Measurements from ENCODE around the gene IDH3B. TPM values are rescaled to one million over a fixed set of nuclear protein-coding genes. Genes with fewer than 3 reads are reported as not detected.

Gene IDH3B
- polyA plus RNA-seq (2011; rRNA removed), result 113 and 143 TPM in 2 replicates
- polyA minus RNA-seq (2011; rRNA and poly(A)+ RNA removed), result 42.3 and 71.1 TPM in 2 replicates

- peaks cover 12% of the 10 kb centered on the region for H3K36me3 ChIP-seq (ENCODE audit: control insufficient read depth, insufficient read depth, low read length)
- no peak for TF ChIP-seq CTCF (IDR thresholded peaks at IDR 0.05; ENCODE audit: insufficient read depth, low read depth, low read length)
- POLR2A ChIA-PET, result interaction anchor here (1.2 kb wide), 1 partner anchor 11 kb away, joined by 5 read pairs; the partner anchor contains the start of gene NOP56
- CTCF ChIA-PET, result interaction anchor here (0.7 to 0.9 kb wide), 2 partner anchors 141 to 191 kb away, joined by 3 read pairs; no protein-coding TSS in a partner anchor
- no peaks in the 10 kb centered on the region; the same call in 1 of the 2 replicates for H3K27me3 ChIP-seq (ENCODE audit: control insufficient read depth, insufficient read depth, low read length)
- peak within 1 kb of the TSS; percentile 89 for H3K4me3 ChIP-seq (ENCODE audit: low read depth, low read length)
- DNase-seq (ENCODE audit: low read depth), result peak; percentile 59
Observed at GRCh38 chr20:2663887-2664719, at the start of gene IDH3B. Gene IDH3B (minus strand): TSS chr20:2664216. CDS start chr20:2664188, 28 bp downstream.

GRCh38 chr20:2713285-2713684, 49.3 kb upstream of the IDH3B start:
- Histone ChIP-seq H3K36me3 (ENCODE audit: control insufficient read depth, insufficient read depth, low read length) (no peaks in the 10 kb centered on the region), H3K4me3 (ENCODE audit: low read depth, low read length) (no peak overlapping the region), H3K27me3 (ENCODE audit: control insufficient read depth, insufficient read depth, low read length) (no peaks in the 10 kb centered on the region; the same call in 1 of the 2 replicates)
- no peak for DNase-seq (ENCODE audit: low read depth)
- ChIA-PET CTCF (interaction anchor here (0.8 to 3.2 kb wide), 8 partner anchors 9 to 288 kb away, joined by 3 to 13 read pairs (median 4); no protein-coding TSS in a partner anchor), POLR2A (no interaction called here)
- peak; percentile 33; the same call in 1 of the 2 replicates for TF ChIP-seq CTCF (IDR thresholded peaks at IDR 0.05; ENCODE audit: insufficient read depth, low read depth, low read length)

GRCh38 chr20:2709205-2709981, 45.4 kb upstream of the IDH3B start:
- POLR2A ChIA-PET, result no interaction called here
- TF ChIP-seq CTCF (IDR thresholded peaks at IDR 0.05; ENCODE audit: insufficient read depth, low read depth, low read length), result no peak
- no peaks in the 10 kb centered on the region for H3K36me3 ChIP-seq (ENCODE audit: control insufficient read depth, insufficient read depth, low read length)
- CTCF ChIA-PET, result interaction anchor here (0.9 kb wide), 1 partner anchor 32 kb away, joined by 3 read pairs; no protein-coding TSS in a partner anchor
- H3K27me3 ChIP-seq (ENCODE audit: control insufficient read depth, insufficient read depth, low read length), result no peaks in the 10 kb centered on the region; the same call in none of the 2 replicates
- DNase-seq (ENCODE audit: low read depth), result no peak
- no peak overlapping the region for H3K4me3 ChIP-seq (ENCODE audit: low read depth, low read length)

GRCh38 chr20:2708665-2709064, 44.6 kb upstream of the IDH3B start:
- Histone ChIP-seq H3K36me3 (ENCODE audit: control insufficient read depth, insufficient read depth, low read length) (no peaks in the 10 kb centered on the region), H3K27me3 (ENCODE audit: control insufficient read depth, insufficient read depth, low read length) (no peaks in the 10 kb centered on the region; the same call in none of the 2 replicates), H3K4me3 (ENCODE audit: low read depth, low read length) (no peak overlapping the region)
- no peak for DNase-seq (ENCODE audit: low read depth)
- no peak for TF ChIP-seq CTCF (IDR thresholded peaks at IDR 0.05; ENCODE audit: insufficient read depth, low read depth, low read length)
- CTCF ChIA-PET, result interaction anchor here (0.6 to 0.9 kb wide), 4 partner anchors 10 to 304 kb away, joined by 3 read pairs; no protein-coding TSS in a partner anchor
- POLR2A ChIA-PET, result no interaction called here
